ENCODE measurements around the gene PLCB3. TPM values are rescaled to one million over a fixed set of nuclear protein-coding genes. Genes with fewer than 3 reads are reported as not detected.
A peak's percentile ranks its signal among the peaks of the same experiment; 100 is the strongest.

Gene PLCB3
- total and polyA plus RNA-seq, 2 of the 13 experiments (the other 11 are each of a cell fraction or from before 2014, with no cell fraction given): 7.5 to 13.8 TPM

- TF ChIP-seq ZNF30 (CRISPR knock-in tag; IDR thresholded peaks at IDR 0.05): no peak
- no peak for TF ChIP-seq MLXIP (CRISPR knock-in tag; IDR thresholded peaks at IDR 0.05; ENCODE audit: borderline replicate concordance)
- TF ChIP-seq TEAD3 (CRISPR knock-in tag; optimal IDR thresholded peaks at IDR 0.05; ENCODE audit: borderline replicate concordance): no peak
- no peak for TF ChIP-seq ZNF549 (CRISPR knock-in tag; IDR thresholded peaks at IDR 0.05)
- TF ChIP-seq, protein P1, sequence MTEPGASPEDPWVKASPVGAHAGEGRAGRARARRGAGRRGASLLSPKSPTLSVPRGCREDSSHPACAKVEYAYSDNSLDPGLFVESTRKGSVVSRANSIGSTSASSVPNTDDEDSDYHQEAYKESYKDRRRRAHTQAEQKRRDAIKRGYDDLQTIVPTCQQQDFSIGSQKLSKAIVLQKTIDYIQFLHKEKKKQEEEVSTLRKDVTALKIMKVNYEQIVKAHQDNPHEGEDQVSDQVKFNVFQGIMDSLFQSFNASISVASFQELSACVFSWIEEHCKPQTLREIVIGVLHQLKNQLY (CRISPR knock-in tag; IDR thresholded peaks at IDR 0.05): peak; percentile 44
- 0 out of 2 replicates have a peak, but pooled peaks have one; percentile 42 for TF ChIP-seq ZNF780A (CRISPR knock-in tag; IDR thresholded peaks at IDR 0.05)
- no peak for TF ChIP-seq ZNF772 (CRISPR knock-in tag; IDR thresholded peaks at IDR 0.05)
- TF ChIP-seq CREM (IDR thresholded peaks at IDR 0.05): no peak
- no peak for TF ChIP-seq CREM (CRISPR knock-in tag; IDR thresholded peaks at IDR 0.05)
- TF ChIP-seq, protein P2, sequence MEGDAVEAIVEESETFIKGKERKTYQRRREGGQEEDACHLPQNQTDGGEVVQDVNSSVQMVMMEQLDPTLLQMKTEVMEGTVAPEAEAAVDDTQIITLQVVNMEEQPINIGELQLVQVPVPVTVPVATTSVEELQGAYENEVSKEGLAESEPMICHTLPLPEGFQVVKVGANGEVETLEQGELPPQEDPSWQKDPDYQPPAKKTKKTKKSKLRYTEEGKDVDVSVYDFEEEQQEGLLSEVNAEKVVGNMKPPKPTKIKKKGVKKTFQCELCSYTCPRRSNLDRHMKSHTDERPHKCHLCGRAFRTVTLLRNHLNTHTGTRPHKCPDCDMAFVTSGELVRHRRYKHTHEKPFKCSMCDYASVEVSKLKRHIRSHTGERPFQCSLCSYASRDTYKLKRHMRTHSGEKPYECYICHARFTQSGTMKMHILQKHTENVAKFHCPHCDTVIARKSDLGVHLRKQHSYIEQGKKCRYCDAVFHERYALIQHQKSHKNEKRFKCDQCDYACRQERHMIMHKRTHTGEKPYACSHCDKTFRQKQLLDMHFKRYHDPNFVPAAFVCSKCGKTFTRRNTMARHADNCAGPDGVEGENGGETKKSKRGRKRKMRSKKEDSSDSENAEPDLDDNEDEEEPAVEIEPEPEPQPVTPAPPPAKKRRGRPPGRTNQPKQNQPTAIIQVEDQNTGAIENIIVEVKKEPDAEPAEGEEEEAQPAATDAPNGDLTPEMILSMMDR (CRISPR knock-in tag; IDR thresholded peaks at IDR 0.05): peak; percentile 36; the same call in 1 of the 2 replicates
- TF ChIP-seq MYC (CRISPR knock-in tag; IDR thresholded peaks at IDR 0.05; ENCODE audit: borderline replicate concordance): peak; percentile 37; the same call in 1 of the 2 replicates
- TF ChIP-seq HNF4A (CRISPR knock-in tag; IDR thresholded peaks at IDR 0.05): peak; percentile 44
- no peak for TF ChIP-seq EHMT2 (IDR thresholded peaks at IDR 0.05; ENCODE audit: borderline replicate concordance, low read depth, low read length)
- TF ChIP-seq, protein P3, sequence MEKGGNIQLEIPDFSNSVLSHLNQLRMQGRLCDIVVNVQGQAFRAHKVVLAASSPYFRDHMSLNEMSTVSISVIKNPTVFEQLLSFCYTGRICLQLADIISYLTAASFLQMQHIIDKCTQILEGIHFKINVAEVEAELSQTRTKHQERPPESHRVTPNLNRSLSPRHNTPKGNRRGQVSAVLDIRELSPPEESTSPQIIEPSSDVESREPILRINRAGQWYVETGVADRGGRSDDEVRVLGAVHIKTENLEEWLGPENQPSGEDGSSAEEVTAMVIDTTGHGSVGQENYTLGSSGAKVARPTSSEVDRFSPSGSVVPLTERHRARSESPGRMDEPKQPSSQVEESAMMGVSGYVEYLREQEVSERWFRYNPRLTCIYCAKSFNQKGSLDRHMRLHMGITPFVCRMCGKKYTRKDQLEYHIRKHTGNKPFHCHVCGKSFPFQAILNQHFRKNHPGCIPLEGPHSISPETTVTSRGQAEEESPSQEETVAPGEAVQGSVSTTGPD (CRISPR knock-in tag; IDR thresholded peaks at IDR 0.05): no peak
- no peak for TF ChIP-seq NFE2 (CRISPR knock-in tag; IDR thresholded peaks at IDR 0.05)
- peak; percentile 77 for TF ChIP-seq HNRNPL (IDR thresholded peaks at IDR 0.05; ENCODE audit: low read depth, low read length)
- peak; percentile 70 for TF ChIP-seq RFX1 (IDR thresholded peaks at IDR 0.05)
- no peak for TF ChIP-seq ZNF550 (CRISPR knock-in tag; IDR thresholded peaks at IDR 0.05; ENCODE audit: borderline replicate concordance)
- peak; percentile 79; the same call in 1 of the 2 replicates for TF ChIP-seq HIVEP1 (CRISPR knock-in tag; IDR thresholded peaks at IDR 0.05)
- TF ChIP-seq ZBTB7B (CRISPR knock-in tag; IDR thresholded peaks at IDR 0.05): peak; percentile 51; the same call in 1 of the 2 replicates
- TF ChIP-seq ZNF687 (CRISPR knock-in tag; IDR thresholded peaks at IDR 0.05): peak; percentile 90
These were observed 13.8 kb upstream of the PLCB3 start (continued) for GRCh38 chr11:64237484-64237951.
